ENCODE results near the gene TEX53. TPM values are rescaled to one million over a fixed set of nuclear protein-coding genes. Genes with fewer than 3 reads are reported as not detected.

TEX53 gene
- polyA plus RNA-seq, 1 of the 3 experiments (the other 2 are of a cell fraction): not detected

DNA sequence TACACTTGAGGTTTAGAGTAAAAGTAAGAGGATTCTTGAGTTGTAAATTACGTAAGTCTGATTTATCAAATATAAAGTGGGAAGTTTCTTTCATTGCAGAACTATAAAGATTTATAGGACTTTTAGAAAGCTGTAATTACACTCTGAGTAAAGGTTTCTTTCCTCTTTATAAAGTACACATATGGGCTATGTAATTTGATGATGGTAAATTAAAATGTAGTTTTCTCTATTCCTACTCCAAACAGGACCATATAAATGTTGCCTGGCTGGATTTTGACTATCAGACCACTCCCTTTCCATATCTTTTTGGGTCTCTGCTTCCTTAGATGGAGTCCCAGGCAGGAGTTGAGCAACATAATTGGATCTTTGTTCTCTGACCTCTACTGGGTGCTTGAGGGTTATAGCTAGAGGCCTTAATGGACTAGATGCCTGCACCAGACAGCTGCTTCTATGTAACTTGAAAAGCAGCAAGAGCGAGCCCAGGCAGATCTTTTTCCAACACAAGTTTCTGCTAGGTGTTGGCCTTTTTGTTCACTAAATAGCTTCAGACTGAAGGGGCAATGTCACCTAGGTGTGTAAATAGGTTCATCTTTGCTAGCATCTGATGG, 35.7 kb upstream of the TEX53 start:
- 29% methylated on average over 1 of the region's 2 CpGs for WGBS (ENCODE audit: low lambda C conversion rate)
- no peak for DNase-seq
- ChIA-PET POLR2A (no interaction called here), CTCF (interaction anchor here (0.9 to 4.5 kb wide), 2 partner anchors 12 to 217 kb away, joined by 3 to 26 read pairs; partner anchors contain the start of gene TEX48)
- H2AFZ ChIP-seq (ENCODE audit: low read depth): no peak overlapping the region
- no peaks in the 10 kb centered on the region for H3K9me2 ChIP-seq
- H3K36me3 ChIP-seq (replicated peaks in 1 of 2; ENCODE audit: control insufficient read depth in 1 of 2, insufficient read depth in 2 of 2, low read length in 1 of 2): no peaks in the 10 kb centered on the region
- H3K79me2 ChIP-seq (ENCODE audit: insufficient read depth): no peaks in the 10 kb centered on the region
- TF ChIP-seq FOXJ3 (CRISPR knock-in tag; IDR thresholded peaks at IDR 0.05) (no peak), ELF1 (IDR thresholded peaks at IDR 0.05) (no peak), GATA2 (CRISPR knock-in tag; IDR thresholded peaks at IDR 0.05) (no peak), RXRA (IDR thresholded peaks at IDR 0.05; ENCODE audit: borderline replicate concordance, low read depth) (no peak), MAX (IDR thresholded peaks at IDR 0.05; ENCODE audit: low read depth) (no peak), POLR2AphosphoS5 (IDR thresholded peaks at IDR 0.05; ENCODE audit: low read depth, low read length) (no peak), FOSL2 (IDR thresholded peaks at IDR 0.05; ENCODE audit: borderline replicate concordance, low read depth) (no peak), TCF12 (IDR thresholded peaks at IDR 0.05) (no peak), USF2 (IDR thresholded peaks at IDR 0.05; ENCODE audit: borderline replicate concordance, low read depth, low read length) (no peak), RFX5 (IDR thresholded peaks at IDR 0.05; ENCODE audit: low read length) (no peak), CHD2 (IDR thresholded peaks at IDR 0.05; ENCODE audit: low read length, partially characterized antibody) (no peak), GABPA (IDR thresholded peaks at IDR 0.05; ENCODE audit: low read depth) (no peak)
- TF ChIP-seq, protein P1, sequence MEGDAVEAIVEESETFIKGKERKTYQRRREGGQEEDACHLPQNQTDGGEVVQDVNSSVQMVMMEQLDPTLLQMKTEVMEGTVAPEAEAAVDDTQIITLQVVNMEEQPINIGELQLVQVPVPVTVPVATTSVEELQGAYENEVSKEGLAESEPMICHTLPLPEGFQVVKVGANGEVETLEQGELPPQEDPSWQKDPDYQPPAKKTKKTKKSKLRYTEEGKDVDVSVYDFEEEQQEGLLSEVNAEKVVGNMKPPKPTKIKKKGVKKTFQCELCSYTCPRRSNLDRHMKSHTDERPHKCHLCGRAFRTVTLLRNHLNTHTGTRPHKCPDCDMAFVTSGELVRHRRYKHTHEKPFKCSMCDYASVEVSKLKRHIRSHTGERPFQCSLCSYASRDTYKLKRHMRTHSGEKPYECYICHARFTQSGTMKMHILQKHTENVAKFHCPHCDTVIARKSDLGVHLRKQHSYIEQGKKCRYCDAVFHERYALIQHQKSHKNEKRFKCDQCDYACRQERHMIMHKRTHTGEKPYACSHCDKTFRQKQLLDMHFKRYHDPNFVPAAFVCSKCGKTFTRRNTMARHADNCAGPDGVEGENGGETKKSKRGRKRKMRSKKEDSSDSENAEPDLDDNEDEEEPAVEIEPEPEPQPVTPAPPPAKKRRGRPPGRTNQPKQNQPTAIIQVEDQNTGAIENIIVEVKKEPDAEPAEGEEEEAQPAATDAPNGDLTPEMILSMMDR (IDR thresholded peaks at IDR 0.05): no peak
- TF ChIP-seq, protein P2, sequence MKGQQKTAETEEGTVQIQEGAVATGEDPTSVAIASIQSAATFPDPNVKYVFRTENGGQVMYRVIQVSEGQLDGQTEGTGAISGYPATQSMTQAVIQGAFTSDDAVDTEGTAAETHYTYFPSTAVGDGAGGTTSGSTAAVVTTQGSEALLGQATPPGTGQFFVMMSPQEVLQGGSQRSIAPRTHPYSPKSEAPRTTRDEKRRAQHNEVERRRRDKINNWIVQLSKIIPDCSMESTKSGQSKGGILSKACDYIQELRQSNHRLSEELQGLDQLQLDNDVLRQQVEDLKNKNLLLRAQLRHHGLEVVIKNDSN (IDR thresholded peaks at IDR 0.05; ENCODE audit: borderline replicate concordance, low read depth): no peak
- H3K4me3 ChIP-seq (ENCODE audit: low read depth in 2 of 2, low read length in 1 of 2): no peak overlapping the region
- peak overlapping the region; percentile 75 to 95; a peak in 3 of 4 replicates for H3K27ac ChIP-seq (ENCODE audit: low read depth in 2 of 2, low read length in 1 of 2)
- no peaks in the 10 kb centered on the region for H4K20me1 ChIP-seq (ENCODE audit: insufficient read depth)
- peaks cover 0 to 50% of the 10 kb centered on the region in 2 experiments for H3K4me1 ChIP-seq (ENCODE audit: control insufficient read depth in 1 of 2, insufficient read depth in 2 of 2, low read depth in 1 of 2, low read length in 1 of 2)
- no peaks in the 10 kb centered on the region for H3K27me3 ChIP-seq (ENCODE audit: insufficient read depth)
- no peaks in the 10 kb centered on the region for H3K9me3 ChIP-seq
- H3K4me2 ChIP-seq: no peak overlapping the region
- H3F3A ChIP-seq (replicated peaks; ENCODE audit: insufficient read depth): peaks cover 35% of the 10 kb centered on the region
- 0 out of 2 replicates have a peak overlapping the region, but pooled peaks have one; percentile 8 for H3K9ac ChIP-seq

- peak overlapping the region; percentile 53 for H3K4me2 ChIP-seq
Observed at GRCh38 chr9:114691956-114692295, 34.3 kb upstream of the TEX53 start.

More at GRCh38 chr9:114691956-114692295, 34.3 kb upstream of the TEX53 start:
- CTCF ChIA-PET: interaction anchor here (1.4 to 4.5 kb wide), 2 partner anchors 10 to 323 kb away, joined by 4 to 26 read pairs; partner anchors contain the start of gene TEX48
- TF ChIP-seq REST (IDR thresholded peaks at IDR 0.05; ENCODE audit: low read depth, low read length): no peak
- TF ChIP-seq SMC3 (IDR thresholded peaks at IDR 0.05; ENCODE audit: low read depth, low read length): no peak
- no peak for TF ChIP-seq MEF2A (IDR thresholded peaks at IDR 0.05; ENCODE audit: borderline replicate concordance, low read depth)
- TF ChIP-seq CHD2 (IDR thresholded peaks at IDR 0.05; ENCODE audit: low read length, partially characterized antibody): no peak
- no peaks in the 10 kb centered on the region for H3K9me2 ChIP-seq
- H3K27ac ChIP-seq (ENCODE audit: low read depth in 2 of 2, low read length in 1 of 2): peak overlapping the region; percentile 81 to 95; a peak in 3 of 4 replicates
- no peaks in the 10 kb centered on the region for H3K79me2 ChIP-seq (ENCODE audit: insufficient read depth)
- H2AFZ ChIP-seq (ENCODE audit: low read depth): peak overlapping the region; percentile 3; the same call in 1 of the 2 replicates
- H3K4me1 ChIP-seq (ENCODE audit: control insufficient read depth in 1 of 2, insufficient read depth in 2 of 2, low read depth in 1 of 2, low read length in 1 of 2): peaks cover 0 to 47% of the 10 kb centered on the region in 2 experiments
- no peaks in the 10 kb centered on the region for H3K27me3 ChIP-seq (ENCODE audit: insufficient read depth)
- no peaks in the 10 kb centered on the region for H3K9me3 ChIP-seq
- no peaks in the 10 kb centered on the region for H4K20me1 ChIP-seq (ENCODE audit: insufficient read depth)
- H3F3A ChIP-seq (replicated peaks; ENCODE audit: insufficient read depth): peaks cover 41% of the 10 kb centered on the region
- DNase-seq: no peak
- peak overlapping the region; percentile 70 for H3K9ac ChIP-seq
- POLR2A ChIA-PET: no interaction called here
- H3K4me3 ChIP-seq (ENCODE audit: low read depth in 2 of 2, low read length in 1 of 2): no peak overlapping the region
- H3K36me3 ChIP-seq (replicated peaks in 1 of 2; ENCODE audit: control insufficient read depth in 1 of 2, insufficient read depth in 2 of 2, low read length in 1 of 2): no peaks in the 10 kb centered on the region
